Adrenal gland (tissue), 5 donors: Measurements from ENCODE around the gene SPG7.

Experiments used
- POLR2A ChIP-seq, 2 donors: fragments of 450-650 bp; IDR thresholded peaks; one replicate each; pipeline ENCODE4 v1.6.1; 2017; ENCODE audit warnings: antibody characterized with exemption in 2 of 2, mild to moderate bottlenecking in 2 of 2, moderate library complexity in 1 of 2
- TF ChIP-seq, protein P1 (sequence below), 6 experiments: fragments of 450-650 bp in 4 of 6; fragments of 200-600 bp in 2 of 6; sonication (generic) in 1 of 6; IDR thresholded peaks; 1 replicate in 5 of 6; 2 replicates in 1 of 6; pipeline versions ENCODE4 v1.5.1 to v1.8.0; 2016 to 2021; ENCODE audit warnings: antibody characterized with exemption in 6 of 6, mild to moderate bottlenecking in 2 of 6, moderate library complexity in 1 of 6
- donor health status: DM: no; HTN: no; CAD: no.

DNA sequence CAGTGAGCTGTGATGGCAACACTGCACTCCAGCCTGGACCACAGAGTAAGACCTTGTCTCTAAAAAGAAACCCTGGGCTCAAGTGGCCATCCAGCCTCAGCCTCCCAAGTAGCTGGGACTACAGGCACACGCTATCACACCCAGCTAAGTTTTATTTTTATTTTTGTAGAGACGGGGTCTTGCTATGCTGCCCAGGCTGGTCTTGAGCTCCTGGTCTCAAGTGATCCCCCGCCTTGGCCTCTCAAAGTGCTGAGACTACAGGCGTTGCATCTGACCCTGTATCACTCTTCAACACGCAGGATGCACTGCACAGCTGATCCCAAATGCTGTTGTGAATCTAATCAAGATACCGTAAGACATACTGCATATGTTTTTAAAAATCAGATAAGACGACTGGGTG lies 40.8 kb upstream of the SPG7 start:
- TF ChIP-seq, protein P1, sequence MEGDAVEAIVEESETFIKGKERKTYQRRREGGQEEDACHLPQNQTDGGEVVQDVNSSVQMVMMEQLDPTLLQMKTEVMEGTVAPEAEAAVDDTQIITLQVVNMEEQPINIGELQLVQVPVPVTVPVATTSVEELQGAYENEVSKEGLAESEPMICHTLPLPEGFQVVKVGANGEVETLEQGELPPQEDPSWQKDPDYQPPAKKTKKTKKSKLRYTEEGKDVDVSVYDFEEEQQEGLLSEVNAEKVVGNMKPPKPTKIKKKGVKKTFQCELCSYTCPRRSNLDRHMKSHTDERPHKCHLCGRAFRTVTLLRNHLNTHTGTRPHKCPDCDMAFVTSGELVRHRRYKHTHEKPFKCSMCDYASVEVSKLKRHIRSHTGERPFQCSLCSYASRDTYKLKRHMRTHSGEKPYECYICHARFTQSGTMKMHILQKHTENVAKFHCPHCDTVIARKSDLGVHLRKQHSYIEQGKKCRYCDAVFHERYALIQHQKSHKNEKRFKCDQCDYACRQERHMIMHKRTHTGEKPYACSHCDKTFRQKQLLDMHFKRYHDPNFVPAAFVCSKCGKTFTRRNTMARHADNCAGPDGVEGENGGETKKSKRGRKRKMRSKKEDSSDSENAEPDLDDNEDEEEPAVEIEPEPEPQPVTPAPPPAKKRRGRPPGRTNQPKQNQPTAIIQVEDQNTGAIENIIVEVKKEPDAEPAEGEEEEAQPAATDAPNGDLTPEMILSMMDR (IDR thresholded peaks at IDR 0.05), result no peak
- no peak for TF ChIP-seq POLR2A (IDR thresholded peaks at IDR 0.05)
